Aorta (tissue), 5 donors: Measurements from ENCODE around the gene PRKCZ. TPM values are rescaled to one million over a fixed set of nuclear protein-coding genes. Genes with fewer than 3 reads are reported as not detected.
A peak's percentile ranks its signal among the peaks of the same experiment; 100 is the strongest.

Experiments
- ATAC-seq: fragments of 200-7000 bp; cut with Tn5 transposase; one replicate; pipeline ENCODE4 v1.9.1; 2022; ENCODE audit warnings: moderate library complexity; ENCODE audit not compliant: low FRiP score
- DNase-seq, 2 donors: peaks; one replicate each; pipeline ENCODE4 v3.0.0-alpha.2; 2020
- H3K27ac ChIP-seq, 2 donors: one replicate each; pipeline ENCODE4 v1.5.1; 2013; ENCODE audit warnings: low read length in 2 of 2, mild to moderate bottlenecking in 2 of 2, moderate library complexity in 2 of 2, control low read depth in 1 of 2, inconsistent platforms in 1 of 2, low read depth in 1 of 2
- H3K27me3 ChIP-seq, 2 donors: one replicate each; pipeline ENCODE4 v1.6.1; 2013; ENCODE audit warnings: control low read depth in 1 of 2, low read length in 1 of 2, mild to moderate bottlenecking in 1 of 2, moderate library complexity in 1 of 2; ENCODE audit not compliant: insufficient read depth in 2 of 2, control insufficient read depth in 1 of 2
- H3K36me3 ChIP-seq, 2 donors: one replicate each; pipeline ENCODE4 v1.6.1; 2013; ENCODE audit warnings: control low read depth in 1 of 2, low read length in 1 of 2, mild to moderate bottlenecking in 1 of 2; ENCODE audit not compliant: insufficient read depth in 2 of 2, control insufficient read depth in 1 of 2
- H3K4me1 ChIP-seq, 2 donors: one replicate each; pipeline ENCODE4 v1.6.1; 2013; ENCODE audit warnings: low read length in 2 of 2, control low read depth in 1 of 2, mild to moderate bottlenecking in 1 of 2, moderate library complexity in 1 of 2; ENCODE audit not compliant: insufficient read depth in 2 of 2, control insufficient read depth in 1 of 2
- H3K4me3 ChIP-seq, 2 donors: one replicate each; pipeline ENCODE4 v1.5.1; 2013; ENCODE audit warnings: low read length in 2 of 2, control low read depth in 1 of 2, mild to moderate bottlenecking in 1 of 2
- H3K9me3 ChIP-seq: one replicate; pipeline ENCODE4 v1.6.1; 2013; ENCODE audit warnings: mild to moderate bottlenecking, low read length; ENCODE audit not compliant: control insufficient read depth
- WGBS, 2 donors: extraction: QIAGEN DNeasy Blood & Tissue Kit; methylation state at CpG; one replicate each; pipeline ENCODE4 v1.1.7; 2013; 5-methylcytosine and 5-hydroxymethylcytosine counted together
- intact Hi-C, 2 donors: fragments of 100-400 bp; cut with DNase I; formaldehyde crosslinking; loops; one replicate each; pipeline versions ENCODE4 v1.14.2 to v1.15.0; 2022
- polyA plus RNA-seq, 2 donors: library from polyadenylated mRNA; stranded (reverse); fragments of 200-250 nt; gene quantifications; one replicate each; pipeline ENCODE4 v1.2.3, GENCODE V29; 2013
- total RNA-seq, 2 donors: library from RNA; stranded (reverse); fragmentation: NEBNext Ultra II Directional; extraction: Animal tissue kit (Norgen Biotek cat#: 25700); gene quantifications; one replicate each; pipeline ENCODE4 v1.2.1, GENCODE V29; 2021
- donor health status: healthy with polysubstance abuse.
- donor health status: Bipolar disorder and iron deficiency.
- donor health status: DM: no; HTN: no; CAD: no.
- donor health status: DM: no; HTN: no; CAD: no.
- donor health status: DM: yes; HTN: yes; CAD: no.

PRKCZ gene
- total and polyA plus RNA-seq, 4 donors = 1.5 to 23.2 (median 4.2) TPM

- ATAC-seq = peak; percentile 13
- 0 to 1% methylated on average over 73 to 77 of the region's 77 CpGs for WGBS, 2 donors
- intact Hi-C loops = loop anchor here in 1 of 2 donors (2.0 kb wide), 1 partner anchor 24 kb away; no protein-coding TSS in a partner anchor
- Histone ChIP-seq H3K36me3 (no peaks in the 10 kb centered on the region), H3K9me3 (no peaks in the 10 kb centered on the region), H3K4me1 (peaks cover 0 to 3% of the 10 kb centered on the region in 2 donors), H3K27ac (peak overlapping the region; percentile 80 to 88), H3K27me3 (no peaks in the 10 kb centered on the region), H3K4me3 (peak overlapping the region; percentile 93)
- peak; percentile 81 to 89 for DNase-seq
These were observed 179.0 kb downstream of the PRKCZ start for GRCh38 chr1:2229037-2229864.

GRCh38 chr1:2229911-2230731 lies 179.9 kb downstream of the PRKCZ start:
- intact Hi-C loops = loop anchor here (2.0 to 5.0 kb wide), 4 partner anchors 25 to 82 kb away; no protein-coding TSS in a partner anchor
- H3K27ac ChIP-seq = peak overlapping the region; percentile 14 to 80
- no peaks in the 10 kb centered on the region for H3K27me3 ChIP-seq
- no peaks in the 10 kb centered on the region for H3K9me3 ChIP-seq
- peak overlapping the region; percentile 93 for H3K4me3 ChIP-seq
- DNase-seq = peak; percentile 71 to 85
- no peaks in the 10 kb centered on the region for H3K36me3 ChIP-seq
- ATAC-seq = no peak
- peaks cover 0 to 3% of the 10 kb centered on the region in 2 donors for H3K4me1 ChIP-seq
- WGBS, 2 donors = 1 to 3% methylated on average over 32 of the region's 32 CpGs

GRCh38 chr1:2230781-2231531 lies 180.7 kb downstream of the PRKCZ start:
- no peak for ATAC-seq
- WGBS, 2 donors = 1 to 2% methylated on average over 30 of the region's 30 CpGs
- no peaks in the 10 kb centered on the region for H3K9me3 ChIP-seq
- H3K4me1 ChIP-seq = peaks cover 0 to 6% of the 10 kb centered on the region in 2 donors
- no peaks in the 10 kb centered on the region for H3K27me3 ChIP-seq
- peak overlapping the region in 1 of 2 donors; percentile 81 for H3K27ac ChIP-seq
- DNase-seq = peak; percentile 53 to 78
- intact Hi-C loops = loop anchor here (5.0 kb wide), 3 partner anchors 46 to 81 kb away; no protein-coding TSS in a partner anchor
- peak overlapping the region; percentile 93 for H3K4me3 ChIP-seq
- H3K36me3 ChIP-seq = no peaks in the 10 kb centered on the region

- Histone ChIP-seq H3K4me3 (peak overlapping the region; percentile 93), H3K27me3 (no peaks in the 10 kb centered on the region), H3K36me3 (no peaks in the 10 kb centered on the region), H3K4me1 (peaks cover 0 to 6% of the 10 kb centered on the region in 2 donors), H3K9me3 (no peaks in the 10 kb centered on the region), H3K27ac (peak overlapping the region in 1 of 2 donors; percentile 82)
- intact Hi-C loops = loop anchor here (5.0 kb wide), 3 partner anchors 46 to 81 kb away; no protein-coding TSS in a partner anchor
- 2% methylated on average over 26 of the region's 26 CpGs for WGBS, 2 donors
- ATAC-seq (peak; percentile 56), DNase-seq (peak; percentile 93 to 95)
These were observed 181.5 kb downstream of the PRKCZ start for GRCh38 chr1:2231532-2232254.

- DNase-seq (peak; percentile 72 to 76), ATAC-seq (no peak)
- no peaks in the 10 kb centered on the region for H3K9me3 ChIP-seq
- H3K27ac ChIP-seq = peak overlapping the region; percentile 24 to 82
- H3K36me3 ChIP-seq = no peaks in the 10 kb centered on the region
- 4 to 6% methylated on average over 17 of the region's 17 CpGs for whole genome bisulfite sequencing, 2 donors
- no peaks in the 10 kb centered on the region for H3K27me3 ChIP-seq
- peak overlapping the region; percentile 24 to 38 for H3K4me3 ChIP-seq
- intact Hi-C loops = loop anchor here (5.0 kb wide), 3 partner anchors 45 to 80 kb away; no protein-coding TSS in a partner anchor
- peaks cover 0 to 6% of the 10 kb centered on the region in 2 donors for H3K4me1 ChIP-seq
These were observed 182.2 kb downstream of the PRKCZ start for GRCh38 chr1:2232255-2232915.

- intact Hi-C loops = loop anchor here (5.0 kb wide), 3 partner anchors 44 to 79 kb away; no protein-coding TSS in a partner anchor
- Histone ChIP-seq H3K4me3 (peak overlapping the region in 1 of 2 donors; percentile 38), H3K4me1 (peaks cover 0 to 6% of the 10 kb centered on the region in 2 donors), H3K27ac (peak overlapping the region; percentile 54 to 82), H3K36me3 (no peaks in the 10 kb centered on the region), H3K9me3 (no peaks in the 10 kb centered on the region), H3K27me3 (no peaks in the 10 kb centered on the region)
- WGBS, 2 donors = 25 to 32% methylated on average over 23 of the region's 23 CpGs
- ATAC-seq = no peak
- peak in 1 of 2 donors; percentile 55 for DNase-seq
These were observed 182.8 kb downstream of the PRKCZ start for GRCh38 chr1:2232916-2233438.

GRCh38 chr1:2233468-2233867 lies 183.3 kb downstream of the PRKCZ start:
- H3K4me1 ChIP-seq = peaks cover 0 to 6% of the 10 kb centered on the region in 2 donors
- no peaks in the 10 kb centered on the region for H3K9me3 ChIP-seq
- ATAC-seq (no peak), DNase-seq (peak in 1 of 2 donors; percentile 51)
- no peaks in the 10 kb centered on the region for H3K27me3 ChIP-seq
- H3K36me3 ChIP-seq = no peaks in the 10 kb centered on the region
- intact Hi-C loops = loop anchor here (5.0 kb wide), 3 partner anchors 44 to 79 kb away; no protein-coding TSS in a partner anchor
- H3K27ac ChIP-seq = peak overlapping the region; percentile 54 to 82
- WGBS, 2 donors = 50 to 56% methylated on average over 11 to 12 of the region's 12 CpGs
- no peak overlapping the region for H3K4me3 ChIP-seq
